PFSK-1 (cell line): Measurements from ENCODE around the gene PET100.

ENCODE experiments used
- POLR2AphosphoS5 ChIP-seq: IDR thresholded peaks from 2 replicates; pipeline ENCODE4 v1.6.1; 2012; ENCODE audit warnings: low read depth, mild to moderate bottlenecking, control low read depth, low read length, moderate library complexity
- SIN3A ChIP-seq: IDR thresholded peaks from 2 replicates; pipeline ENCODE4 v1.6.1; 2012; ENCODE audit warnings: mild to moderate bottlenecking, low read length, moderate library complexity, borderline replicate concordance; ENCODE audit not compliant: insufficient read depth
- TAF1 ChIP-seq: IDR thresholded peaks from 2 replicates; pipeline ENCODE4 v1.6.1; 2012; ENCODE audit warnings: low read length, control low read depth, borderline replicate concordance; ENCODE audit not compliant: insufficient read depth

GRCh38 chr19:7598180-7598579 lies 31.4 kb upstream of the PET100 start:
- TF ChIP-seq SIN3A: no peak
- TF ChIP-seq TAF1: no peak
- no peak for TF ChIP-seq POLR2AphosphoS5
